HG03442 (cell line): Measurements from ENCODE around the gene SYT7.

Experiments
- ATAC-seq: cut with Tn5 transposase; IDR thresholded peaks from one replicate; pipeline ENCODE4 v1.9.1; 2021; ENCODE audit warnings: mild to moderate bottlenecking, moderate library complexity; ENCODE audit not compliant: unreplicated experiment

Gene SYT7

GRCh38 chr11:61539831-61540357 is 41.0 kb downstream of the SYT7 start:
- no peak for ATAC-seq

- no peak for ATAC-seq
Observed at GRCh38 chr11:61539006-61539405, 41.9 kb downstream of the SYT7 start.

- no peak for ATAC-seq
Observed at GRCh38 chr11:61538636-61538961, 42.3 kb downstream of the SYT7 start.

- no peak for ATAC-seq
Observed at GRCh38 chr11:61537326-61537725, 43.5 kb downstream of the SYT7 start.

GRCh38 chr11:61536676-61537270 is 44.1 kb downstream of the SYT7 start:
- no peak for ATAC-seq

GRCh38 chr11:61535998-61536675 is 44.7 kb downstream of the SYT7 start:
- ATAC-seq: no peak

DNA sequence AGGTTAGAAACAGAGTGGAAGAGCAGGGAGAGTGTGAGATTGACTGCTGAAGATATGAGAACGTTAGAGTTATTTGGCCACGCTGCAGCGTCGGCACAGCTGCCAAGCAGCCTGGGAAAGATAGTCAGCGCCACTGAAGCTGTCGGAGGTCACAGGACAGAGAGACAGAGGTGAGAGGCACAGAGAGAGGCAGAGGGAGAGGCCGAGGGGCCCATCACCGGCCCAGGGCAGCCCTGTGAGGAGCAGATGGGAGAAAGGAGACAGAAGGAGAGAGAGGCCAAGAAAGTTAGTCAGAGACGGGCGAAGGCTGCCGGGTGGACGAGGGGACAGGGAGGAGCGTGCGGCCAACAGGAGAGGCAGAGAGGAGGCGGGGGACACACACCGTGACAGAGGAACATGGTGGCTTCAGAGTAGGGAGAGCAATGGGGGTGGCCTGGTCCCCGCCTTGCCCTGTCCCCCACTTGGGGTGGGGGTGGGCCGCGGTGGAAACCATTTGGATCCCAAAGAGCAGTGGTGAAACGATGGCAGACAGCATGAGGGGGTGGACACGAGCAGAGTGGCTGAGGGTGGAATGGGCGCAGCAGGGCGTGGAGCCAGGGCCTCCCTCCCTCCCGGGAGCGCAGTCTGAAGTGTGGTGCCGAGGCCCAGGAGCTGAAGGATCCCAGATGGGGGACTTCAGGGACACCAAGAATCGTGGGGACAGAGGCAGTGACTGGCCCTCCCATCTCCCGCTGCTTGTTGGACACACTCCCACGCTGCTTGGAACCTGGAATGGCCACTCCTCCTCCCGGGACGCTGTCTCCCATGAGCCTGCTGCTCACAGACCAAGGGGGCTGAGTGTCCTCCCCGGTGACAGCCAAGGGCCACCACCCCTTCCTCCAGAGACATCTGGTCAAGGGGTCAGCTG is 45.7 kb downstream of the SYT7 start:
- no peak for ATAC-seq

GRCh38 chr11:61534025-61534932 is 46.6 kb downstream of the SYT7 start:
- ATAC-seq: no peak

DNA sequence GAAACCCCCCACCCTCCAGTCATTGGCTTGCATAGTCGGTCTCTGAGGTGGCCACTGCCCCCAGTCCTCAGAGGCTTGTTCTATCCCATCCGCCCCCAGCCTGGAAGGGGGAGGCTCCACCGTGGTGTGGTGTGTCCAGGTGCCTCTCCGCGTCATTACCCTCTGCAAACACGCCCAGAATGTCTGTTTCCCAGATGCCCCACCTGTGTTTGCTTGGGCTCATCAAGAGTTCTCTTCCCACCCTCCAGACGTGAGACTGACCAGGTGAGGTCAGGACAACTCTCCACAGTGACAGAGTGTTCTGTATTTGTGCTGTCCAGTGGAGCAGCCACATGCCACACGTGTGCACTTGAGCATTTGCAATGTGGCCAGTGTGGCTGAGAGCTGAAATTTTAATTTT is 47.5 kb downstream of the SYT7 start:
- no peak for ATAC-seq

GRCh38 chr11:61533039-61533375 is 47.9 kb downstream of the SYT7 start:
- no peak for ATAC-seq

DNA sequence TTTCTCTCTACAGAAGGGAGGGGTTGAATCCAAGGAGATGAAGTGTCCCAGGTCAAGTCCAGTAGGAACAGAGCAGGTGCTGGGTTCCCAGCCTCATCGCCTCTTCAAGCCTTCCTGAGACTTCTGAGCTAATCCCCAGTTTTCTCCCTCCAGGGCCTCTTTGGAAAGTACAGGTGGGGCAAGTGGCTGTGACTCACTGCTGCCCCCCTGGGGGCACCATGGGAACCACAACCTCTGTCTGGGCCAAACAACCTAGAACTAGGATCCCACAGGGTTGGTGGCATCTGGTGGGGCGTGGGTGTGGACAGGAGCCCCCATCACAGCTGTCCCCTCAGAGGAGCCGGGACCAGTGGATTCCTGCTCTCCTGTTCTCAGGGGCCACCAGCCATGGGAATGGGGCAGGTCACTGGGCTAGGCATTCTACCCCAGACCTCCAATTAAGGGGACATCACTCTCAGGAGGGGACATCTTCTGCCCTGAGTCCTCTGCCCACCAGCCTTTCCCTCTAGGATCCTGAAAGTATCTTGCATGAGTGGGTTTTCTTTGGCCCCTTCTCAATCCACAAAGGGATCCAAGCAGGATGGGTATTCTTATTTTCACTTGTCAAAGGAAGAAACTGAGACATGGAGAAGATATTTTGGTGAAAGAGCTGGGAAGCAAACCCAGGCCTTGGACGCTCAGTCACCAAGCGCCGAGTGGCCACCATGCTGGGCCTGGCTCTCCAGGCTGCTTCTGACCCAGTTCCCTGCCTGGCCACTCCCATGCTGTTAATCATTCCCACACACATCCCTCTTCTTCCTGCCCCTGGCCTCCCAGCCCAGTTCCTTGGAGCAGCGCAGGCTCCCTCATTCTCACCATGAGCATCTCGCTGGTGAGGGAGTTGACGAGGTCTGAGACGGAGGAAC is 48.5 kb downstream of the SYT7 start:
- no peak for ATAC-seq

GRCh38 chr11:61531044-61531443 is 49.8 kb downstream of the SYT7 start:
- no peak for ATAC-seq

DNA sequence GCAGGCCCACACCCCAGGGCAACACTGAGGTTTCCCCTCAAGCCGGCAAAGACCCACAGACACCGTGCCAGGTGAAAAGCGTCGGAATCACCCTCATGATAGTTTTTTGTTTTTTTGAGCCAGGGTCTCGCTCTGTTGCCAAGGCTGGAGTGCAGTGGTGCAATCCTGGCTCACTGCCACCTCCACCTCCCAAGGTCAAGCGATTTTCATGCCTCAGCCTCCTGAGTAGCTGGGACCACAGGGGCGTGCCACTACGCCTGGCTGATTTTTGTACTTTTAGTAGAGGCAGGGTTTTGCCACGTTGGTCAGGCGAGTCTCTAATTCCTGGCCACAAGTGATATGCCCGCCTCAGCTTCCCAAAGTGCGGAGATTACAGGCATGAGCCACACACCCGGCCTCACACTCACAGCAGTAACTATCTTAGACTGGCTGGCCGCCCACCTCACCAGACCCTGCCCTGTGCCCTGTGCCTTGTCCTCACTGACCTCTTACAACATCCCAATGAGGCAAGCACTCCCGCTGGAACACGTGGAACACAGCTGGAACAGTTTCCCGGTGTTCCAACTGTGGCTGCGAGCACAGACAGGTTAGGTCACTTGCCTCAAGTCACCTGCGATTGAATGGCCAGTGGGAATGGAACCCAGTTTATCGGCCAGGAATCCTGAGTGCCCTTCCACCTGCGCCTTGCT is 51.2 kb downstream of the SYT7 start:
- no peak for ATAC-seq

DNA sequence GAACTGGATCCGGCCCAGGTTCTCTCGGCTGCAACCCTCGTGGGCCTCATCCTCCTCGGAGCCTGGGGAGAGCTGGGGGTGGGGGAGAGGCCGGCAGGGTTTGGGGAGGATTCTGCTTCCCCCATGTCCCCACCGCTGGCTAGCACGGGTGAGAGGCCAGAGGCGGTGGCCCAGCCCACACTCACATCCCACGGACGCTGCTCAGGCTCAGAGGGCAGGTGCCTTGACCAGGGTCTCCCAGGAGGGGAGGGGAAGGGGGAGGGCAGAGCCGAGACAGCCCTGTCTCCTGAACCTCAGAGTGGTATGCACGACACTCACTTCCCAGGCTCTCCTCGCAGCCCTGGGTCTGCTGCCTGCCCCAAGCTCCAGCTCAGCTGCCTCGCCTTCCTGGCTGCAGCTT is 52.8 kb downstream of the SYT7 start:
- no peak for ATAC-seq

DNA sequence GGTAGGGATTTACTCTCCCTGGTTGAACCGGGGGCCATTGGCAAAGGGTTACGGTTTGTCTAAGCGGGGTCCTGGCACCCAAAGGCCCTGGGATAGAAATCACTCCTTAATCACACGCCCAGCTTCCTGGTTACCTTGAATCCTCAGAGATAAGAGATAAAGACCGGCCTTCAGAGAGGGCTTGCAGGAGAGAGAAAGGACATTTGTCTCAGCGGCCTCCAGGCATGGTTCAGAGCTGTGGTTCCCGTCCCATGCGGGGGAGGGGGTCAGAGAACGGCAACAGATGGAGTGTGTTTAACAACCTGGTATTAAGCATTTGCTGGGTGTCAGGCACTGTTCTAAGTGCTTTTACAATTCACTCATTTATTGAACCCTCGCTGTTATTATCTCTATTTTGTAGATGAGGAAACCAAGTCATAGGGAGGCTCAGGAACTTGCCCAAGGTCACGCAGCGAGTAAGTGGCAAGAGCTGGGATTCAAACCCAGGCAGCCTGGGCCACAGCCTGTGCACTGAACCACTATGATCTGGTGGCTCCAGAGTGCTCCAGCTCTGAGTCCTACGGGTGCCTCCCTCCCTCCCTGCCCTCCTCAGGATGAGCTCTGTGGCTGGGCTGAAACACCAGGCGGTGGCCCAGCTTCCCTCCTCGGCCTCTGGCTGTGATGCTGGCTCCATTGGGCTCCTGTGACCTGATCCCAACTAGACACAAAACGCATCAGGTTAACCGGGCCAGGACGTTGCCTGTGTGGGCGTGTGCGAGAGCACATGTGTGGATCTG is 53.7 kb downstream of the SYT7 start:
- ATAC-seq: no peak

GRCh38 chr11:61526229-61526628 is 54.6 kb downstream of the SYT7 start:
- ATAC-seq: no peak

DNA sequence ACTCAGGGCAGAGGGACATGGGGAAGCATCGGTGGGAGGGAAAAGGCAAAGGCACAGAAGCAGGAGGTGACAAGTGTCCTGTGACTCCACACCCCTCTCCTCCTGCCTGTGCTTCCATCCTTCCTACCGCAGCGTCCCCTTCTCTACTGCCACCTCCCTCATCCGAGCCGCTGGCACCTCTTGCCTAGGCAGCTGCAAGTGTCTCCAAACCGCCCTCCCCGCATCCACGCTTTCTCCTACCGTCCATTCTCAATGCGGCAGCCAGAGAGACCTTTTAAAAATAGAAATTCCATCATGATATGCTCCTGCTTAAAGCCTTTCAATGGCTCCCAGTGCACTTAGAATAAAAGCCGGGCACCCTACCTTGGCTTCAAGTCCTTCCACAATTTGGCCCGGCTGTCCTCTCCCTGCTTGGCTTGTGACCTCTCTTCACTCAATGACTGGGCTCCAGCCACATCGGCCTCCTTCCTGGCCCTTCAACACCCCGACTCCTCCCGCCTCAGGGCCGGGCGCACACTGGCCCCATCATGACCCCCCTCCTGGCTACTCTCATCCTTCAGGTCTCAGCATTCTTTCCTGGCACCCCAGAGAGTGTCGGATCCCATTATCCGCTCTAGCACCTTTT is 55.8 kb downstream of the SYT7 start:
- no peak for ATAC-seq

DNA sequence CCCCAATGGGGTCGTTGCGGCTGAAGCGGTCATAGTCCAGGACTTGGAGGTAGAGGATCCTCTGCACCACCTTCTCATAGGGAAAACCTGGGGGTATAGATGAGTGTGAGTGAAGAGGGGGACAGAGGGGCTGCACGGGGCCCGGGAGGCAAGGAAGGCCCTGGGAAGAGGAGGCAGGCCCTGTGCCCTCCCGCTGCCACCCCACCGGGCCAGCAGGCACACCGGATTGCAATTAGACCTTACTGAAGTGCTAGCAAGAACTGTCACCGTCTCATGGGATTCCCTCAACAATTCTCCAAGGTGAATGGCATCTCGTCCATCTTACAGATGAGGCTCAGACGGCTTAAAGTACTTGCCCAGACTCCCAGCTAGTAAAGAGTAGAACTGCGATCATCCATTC is 56.4 kb downstream of the SYT7 start:
- ATAC-seq: no peak
